HG03575 (cell line): ENCODE measurements around the gene SSX5.
"Not testable (repeated sequence)": the region's sequence is repeated elsewhere in the genome, so short reads cannot be mapped to it uniquely, and the experiment has no call there.

Experiments used
- ATAC-seq: cut with Tn5 transposase; IDR thresholded peaks from one replicate; pipeline ENCODE4 v1.9.1; 2021; ENCODE audit not compliant: unreplicated experiment, insufficient number of reproducible peaks, low FRiP score; ENCODE audit errors: extremely low read depth

SSX5 gene

DNA sequence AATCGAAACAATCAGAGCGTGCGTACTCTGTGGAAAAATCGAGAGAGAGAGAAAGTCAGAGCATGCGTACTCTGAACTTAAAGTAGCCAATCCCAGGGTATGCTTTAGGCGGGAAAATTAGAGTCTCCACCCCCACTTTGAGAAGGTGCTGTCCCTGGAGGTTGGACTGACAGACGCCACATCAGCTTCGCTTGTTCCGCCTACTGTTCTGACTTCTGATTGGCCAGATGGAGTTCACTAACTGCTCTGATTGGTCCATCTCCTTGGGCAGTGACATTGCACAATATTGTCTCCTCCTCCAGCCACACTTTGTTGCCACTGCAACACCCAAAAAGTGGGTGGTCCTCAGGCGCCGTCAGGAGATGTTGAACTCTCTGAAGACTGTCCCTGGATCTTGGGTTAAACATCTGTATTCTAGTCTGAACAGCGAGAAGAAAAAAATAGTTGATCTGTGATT lies at the start of gene SSX5:
TSS of gene SSX5 (minus strand) at position 51 of the 457 bp plus-strand sequence. CDS start 1,437 bp downstream, outside the sequence.
- ATAC-seq, result no peak

- not testable (repeated sequence) for ATAC-seq
These were observed 27.6 kb upstream of the SSX5 start for GRCh38 chrX:48224196-48224595.

- not testable (repeated sequence) for ATAC-seq
These were observed 17.7 kb upstream of the SSX5 start for GRCh38 chrX:48214341-48214740.

GRCh38 chrX:48190024-48190423 lies 6.6 kb downstream of the SSX5 start:
- ATAC-seq, result not testable (repeated sequence)

DNA sequence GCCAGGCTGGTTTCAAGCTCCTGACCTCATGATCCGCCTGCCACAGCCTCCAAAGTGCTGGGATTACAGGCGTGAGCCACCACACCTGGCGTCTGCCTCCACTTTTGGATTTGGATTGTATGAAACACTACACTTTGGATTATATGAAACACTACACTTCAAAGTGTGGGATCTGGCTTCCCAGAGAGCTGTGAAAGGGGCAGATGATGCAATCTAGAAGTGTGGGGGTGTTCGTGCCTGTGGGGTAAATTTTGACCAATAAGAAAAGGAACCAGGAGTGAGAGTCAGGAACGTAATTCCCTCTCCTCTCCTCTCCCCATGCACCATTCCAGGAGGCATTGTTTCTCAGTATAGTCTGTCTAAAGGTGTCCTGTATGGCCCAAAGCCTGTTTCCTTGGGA lies 14.7 kb downstream of the SSX5 start:
- not testable (repeated sequence) for ATAC-seq

DNA sequence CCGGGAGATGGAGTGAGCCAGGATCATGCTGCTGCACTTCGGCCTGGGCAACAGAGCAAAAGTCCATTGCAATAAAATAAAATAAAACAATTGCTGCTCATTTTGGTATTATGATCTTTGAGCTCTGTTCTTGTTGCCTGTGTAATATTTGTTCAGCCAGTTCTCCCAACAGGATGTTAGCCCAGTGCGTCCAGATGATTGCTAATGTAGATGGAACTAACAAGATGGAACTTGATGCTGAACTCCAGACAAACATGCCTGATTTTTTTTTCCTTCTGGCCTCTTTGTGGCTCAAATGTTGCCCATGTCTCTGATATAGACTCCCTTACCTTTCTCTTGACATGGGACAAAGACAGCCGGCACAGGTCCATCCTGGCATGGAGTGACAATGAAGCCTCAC lies 15.8 kb downstream of the SSX5 start:
- ATAC-seq, result no peak

DNA sequence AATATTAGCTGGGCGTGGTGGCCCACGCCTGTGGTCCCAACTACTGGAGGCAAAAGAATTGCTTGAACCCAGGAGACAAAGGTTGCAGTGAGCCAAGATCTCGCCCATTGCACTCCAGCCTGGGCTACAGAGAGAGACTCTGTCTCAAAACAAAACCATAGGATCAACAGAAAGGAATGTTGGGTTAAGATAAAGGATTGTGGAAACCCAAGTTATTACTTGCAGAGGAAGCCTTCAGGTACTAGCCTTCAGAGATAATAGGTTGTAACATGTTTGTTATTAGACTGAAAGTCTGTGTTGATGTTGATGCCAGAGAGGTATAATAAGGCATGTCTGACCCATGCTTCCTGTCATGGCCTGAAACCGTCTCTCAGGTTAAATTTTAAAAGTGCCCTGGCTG lies 16.9 kb downstream of the SSX5 start:
- ATAC-seq, result no peak

- not testable (repeated sequence) for ATAC-seq
These were observed 30.3 kb downstream of the SSX5 start for GRCh38 chrX:48166322-48166721.

GRCh38 chrX:48165241-48165640 lies 31.4 kb downstream of the SSX5 start:
- no peak for ATAC-seq

DNA sequence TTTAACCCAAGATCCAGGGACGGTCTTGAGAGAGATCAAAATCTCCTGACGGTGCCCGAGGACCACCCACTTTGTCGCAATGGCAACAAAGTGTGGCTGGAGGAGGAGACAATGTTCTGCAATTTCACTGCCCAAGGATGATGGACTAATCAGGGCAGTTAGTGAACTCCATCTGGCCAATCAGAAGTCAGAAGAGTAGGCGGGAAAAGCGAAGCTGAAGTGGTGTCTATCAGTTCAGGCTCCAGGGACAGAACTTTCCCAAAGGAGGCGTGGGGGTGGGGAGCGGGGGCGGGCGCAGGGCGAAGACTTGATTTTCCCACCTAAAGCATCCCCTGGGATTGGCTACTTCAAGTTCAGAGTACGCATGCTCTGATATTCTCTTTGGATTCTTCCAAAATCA lies 40.6 kb downstream of the SSX5 start:
- ATAC-seq, result no peak

- ATAC-seq, result no peak
These were observed 41.8 kb downstream of the SSX5 start for GRCh38 chrX:48154796-48155195.

GRCh38 chrX:48153769-48154168 lies 42.8 kb downstream of the SSX5 start:
- ATAC-seq, result no peak

DNA sequence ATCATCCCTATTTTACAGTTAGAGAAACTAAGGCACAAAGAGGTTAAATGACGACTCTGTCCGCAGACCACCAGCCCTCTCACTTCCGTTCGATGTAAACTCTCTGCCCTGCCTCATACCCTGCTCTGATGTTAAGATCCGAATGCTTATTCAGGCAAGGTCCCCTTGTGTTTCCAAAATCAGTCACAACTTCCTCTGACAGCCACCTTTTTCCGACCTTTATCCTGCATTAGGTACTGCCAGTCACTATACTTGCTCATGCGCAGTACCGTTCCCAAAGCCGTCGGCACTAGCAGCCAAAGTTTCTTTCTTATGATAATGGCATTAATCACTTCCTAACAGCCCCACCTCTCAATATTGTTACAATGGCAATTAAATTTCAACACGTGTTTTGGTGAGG lies 53.9 kb downstream of the SSX5 start:
- not testable (repeated sequence) for ATAC-seq

DNA sequence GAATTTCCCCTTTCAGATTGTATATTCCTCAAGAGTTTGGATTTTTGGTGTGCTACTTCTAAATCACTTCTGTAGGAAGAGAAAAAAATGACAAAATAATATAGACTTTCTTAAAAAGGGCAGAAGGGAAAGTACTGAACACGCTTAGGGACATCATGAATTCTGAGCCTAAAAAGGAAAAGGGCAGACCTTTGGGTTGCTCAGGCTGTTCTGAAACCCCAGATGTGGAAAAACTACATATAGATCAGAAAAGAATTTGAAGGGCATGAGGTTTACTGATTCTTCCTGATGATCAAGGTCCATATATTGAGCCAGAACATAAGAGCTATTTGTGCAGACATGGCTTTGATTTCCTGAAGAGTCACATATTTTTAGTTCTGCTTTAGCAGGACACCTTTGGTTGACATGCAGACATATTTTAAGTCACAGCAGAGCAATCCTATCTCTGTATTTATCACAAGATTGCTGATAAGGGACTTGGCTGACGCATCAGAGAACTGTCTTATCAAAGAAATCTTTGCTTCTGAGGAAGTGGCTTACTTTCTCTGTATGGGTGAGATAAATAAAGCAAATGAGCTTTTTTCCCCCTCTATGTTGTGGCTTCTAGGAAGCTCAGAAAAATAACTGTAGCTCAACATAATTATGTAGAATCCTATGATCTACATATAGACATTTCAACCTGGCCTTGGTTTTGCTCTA lies 54.6 kb downstream of the SSX5 start:
- not testable (repeated sequence) for ATAC-seq

GRCh38 chrX:48139076-48139475 lies 57.5 kb downstream of the SSX5 start:
- ATAC-seq, result not testable (repeated sequence)
